Stomach (tissue), 9 donors: ENCODE data around the gene PCED1B. TPM values are rescaled to one million over a fixed set of nuclear protein-coding genes. Genes with fewer than 3 reads are reported as not detected.
A peak's percentile ranks its signal among the peaks of the same experiment; 100 is the strongest.
"Not testable (repeated sequence)": the region's sequence is repeated elsewhere in the genome, so short reads cannot be mapped to it uniquely, and the experiment has no call there.

Experiments
- DNase-seq, 2 donors: peaks; one replicate each; pipeline versions ENCODE4 v3.0.0 to v3.0.0-alpha.2; 2013 to 2019
- H3K27ac ChIP-seq, 5 donors: fragments of 200-600 bp in 4 of 5; sonication (generic) in 4 of 5; one replicate each; pipeline ENCODE4 v1.5.1; 2013 to 2019; ENCODE audit warnings: mild to moderate bottlenecking in 1 of 5, moderate library complexity in 1 of 5
- H3K27me3 ChIP-seq, 3 donors: fragments of 200-600 bp; sonication (generic); one replicate each; pipeline ENCODE4 v1.5.1; 2017 to 2019; ENCODE audit warnings: mixed run types in 1 of 3
- H3K36me3 ChIP-seq, 4 donors: fragments of 200-600 bp; sonication (generic); 1 replicate in 3 of 4; 2 replicates in 1 of 4; pipeline ENCODE4 v1.5.1; 2016 to 2019
- H3K4me1 ChIP-seq, 4 donors: fragments of 200-600 bp; sonication (generic); one replicate each; pipeline ENCODE4 v1.5.1; 2016 to 2019
- H3K4me3 ChIP-seq, 4 donors: fragments of 200-600 bp; sonication (generic) in 3 of 4; one replicate each; pipeline ENCODE4 v1.5.1; 2016 to 2019; ENCODE audit warnings: mild to moderate bottlenecking in 1 of 4
- H3K9me3 ChIP-seq, 4 donors: fragments of 200-600 bp; sonication (generic); one replicate each; pipeline ENCODE4 v1.5.1; 2016 to 2019
- CTCF ChIP-seq, 7 experiments: fragments of 450-650 bp in 4 of 7; fragments of 200-600 bp in 3 of 7; sonication (generic) in 3 of 7; IDR thresholded peaks; one replicate each; pipeline ENCODE4 v1.5.1; 2016 to 2019; ENCODE audit warnings: antibody characterized with exemption in 7 of 7, control low read depth in 2 of 7, mild to moderate bottlenecking in 1 of 7
- EP300 ChIP-seq: sonication (generic); formaldehyde crosslinking; IDR thresholded peaks from one replicate; pipeline ENCODE4 v1.6.1; 2017; ENCODE audit warnings: antibody characterized with exemption
- POLR2A ChIP-seq, 4 donors: fragments of 450-650 bp; IDR thresholded peaks; one replicate each; pipeline ENCODE4 v1.6.1; 2016; ENCODE audit warnings: antibody characterized with exemption in 4 of 4, control low read depth in 2 of 4, mild to moderate bottlenecking in 1 of 4, moderate library complexity in 1 of 4
- POLR2AphosphoS5 ChIP-seq, 3 donors: sonication (generic); formaldehyde crosslinking; IDR thresholded peaks; one replicate each; pipeline ENCODE4 v1.6.1; 2016; ENCODE audit warnings: antibody characterized with exemption in 3 of 3
- WGBS, 5 donors: extraction: QIAGEN DNeasy Blood & Tissue Kit in 3 of 5; methylation state at CpG; one replicate each; pipeline versions ENCODE4 v1.1.5 to v1.1.7; 2013 to 2018; 5-methylcytosine and 5-hydroxymethylcytosine counted together
- intact Hi-C: fragments of 100-400 bp; cut with DNase I; formaldehyde crosslinking; loops from one replicate; pipeline ENCODE4 v1.15.1; 2023; ENCODE audit warnings: low total_unique reads
- polyA plus RNA-seq, 3 donors: library from polyadenylated mRNA; stranded (reverse); fragments of 200-250 nt; gene quantifications; one replicate each; pipeline ENCODE4 v1.2.3, GENCODE V29; 2013
- total RNA-seq, 5 donors: library from RNA; depleted of rRNA; stranded (reverse); fragments of >200 nt; gene quantifications; one replicate each; pipeline versions ENCODE4 v1.1.0 to v1.2.3, GENCODE V29; 2014 to 2016
- donor health status: healthy with polysubstance abuse.
- donor health status: Bipolar disorder and iron deficiency.
- donor health status: healthy.

PCED1B gene
- total and polyA plus RNA-seq, 8 donors: 0.73 to 7.6 (median 2.4) TPM; not detected in 1

DNA sequence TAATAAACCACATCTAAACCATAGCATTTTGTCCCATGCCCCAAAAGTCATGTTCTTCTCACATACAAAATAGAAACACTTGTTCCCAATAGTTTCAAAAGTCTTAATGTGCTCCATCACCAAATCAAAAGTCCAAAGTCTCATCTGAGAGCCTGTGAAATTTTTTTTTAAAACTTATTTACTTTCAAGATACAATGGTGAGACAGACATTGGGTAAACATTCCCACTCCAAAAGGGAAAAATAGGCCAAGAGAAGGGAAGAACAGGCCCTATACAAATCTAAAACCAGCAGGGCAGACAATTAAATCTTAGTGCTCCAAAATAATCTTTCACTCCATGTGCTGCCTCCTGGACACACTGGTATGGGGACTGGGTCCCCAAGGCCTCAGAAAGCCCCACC, 84.7 kb downstream of the PCED1B start:
- H3K27me3 ChIP-seq: no peaks in the 10 kb centered on the region
- H3K4me3 ChIP-seq: no peak overlapping the region
- H3K36me3 ChIP-seq: no peaks in the 10 kb centered on the region
- peak overlapping the region in 2 of 5 donors; percentile 52 to 55 for H3K27ac ChIP-seq
- intact Hi-C loops: no loop called here
- DNase-seq: no peak
- peaks cover 0 to 11% (median 0%) of the 10 kb centered on the region in 4 donors for H3K4me1 ChIP-seq
- no peaks in the 10 kb centered on the region for H3K9me3 ChIP-seq
- TF ChIP-seq POLR2A (IDR thresholded peaks at IDR 0.05): no peak
- TF ChIP-seq CTCF (IDR thresholded peaks at IDR 0.05): no peak
- TF ChIP-seq EP300: no peak
- TF ChIP-seq POLR2AphosphoS5 (IDR thresholded peaks at IDR 0.05): no peak

- no peak for TF ChIP-seq EP300
- TF ChIP-seq POLR2AphosphoS5 (IDR thresholded peaks at IDR 0.05): no peak
- no peak for TF ChIP-seq CTCF (IDR thresholded peaks at IDR 0.05)
- no peak for TF ChIP-seq POLR2A (IDR thresholded peaks at IDR 0.05)
- Histone ChIP-seq H3K9me3 (no peaks in the 10 kb centered on the region), H3K27me3 (no peaks in the 10 kb centered on the region), H3K27ac (peak overlapping the region in 1 of 5 donors; percentile 52), H3K4me3 (no peak overlapping the region), H3K4me1 (peaks cover 0 to 11% (median 0%) of the 10 kb centered on the region in 4 donors), H3K36me3 (no peaks in the 10 kb centered on the region)
- 93 to 94% (median 93%) methylated on average over 2 of the region's 2 CpGs for WGBS, 5 donors
- no peak for DNase-seq
- intact Hi-C loops: no loop called here
Observed at GRCh38 chr12:47164724-47165439, 85.5 kb downstream of the PCED1B start.

DNA sequence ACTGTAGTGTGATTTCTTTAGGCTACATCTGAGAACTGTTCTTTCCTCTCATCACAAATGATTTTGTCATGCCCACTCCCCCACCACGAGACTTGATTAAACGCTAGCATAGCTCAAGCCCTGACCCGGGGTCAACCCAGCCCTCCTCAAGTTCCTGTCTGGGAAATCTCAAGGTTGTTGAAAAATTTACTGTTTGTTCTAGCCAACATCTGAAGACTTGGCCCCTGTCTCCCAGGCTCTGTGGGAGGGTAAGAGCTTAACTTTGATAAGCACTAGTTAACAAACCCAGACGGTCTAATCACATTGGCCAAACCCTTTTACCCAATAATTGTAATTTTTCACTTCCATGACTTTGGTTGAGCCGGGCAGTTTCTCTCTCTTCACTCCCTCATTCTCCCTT, 86.5 kb downstream of the PCED1B start:
- TF ChIP-seq CTCF (IDR thresholded peaks at IDR 0.05) (no peak), POLR2A (IDR thresholded peaks at IDR 0.05) (no peak), EP300 (no peak), POLR2AphosphoS5 (IDR thresholded peaks at IDR 0.05) (no peak)
- H3K27ac ChIP-seq: no peak overlapping the region
- H3K4me1 ChIP-seq: peaks cover 0 to 11% (median 0%) of the 10 kb centered on the region in 4 donors
- no peak overlapping the region for H3K4me3 ChIP-seq
- intact Hi-C loops: no loop called here
- H3K36me3 ChIP-seq: no peaks in the 10 kb centered on the region
- WGBS, 5 donors: 24 to 36% (median 29%) methylated on average over 5 of the region's 5 CpGs
- no peak for DNase-seq
- no peaks in the 10 kb centered on the region for H3K9me3 ChIP-seq
- no peaks in the 10 kb centered on the region for H3K27me3 ChIP-seq

DNA sequence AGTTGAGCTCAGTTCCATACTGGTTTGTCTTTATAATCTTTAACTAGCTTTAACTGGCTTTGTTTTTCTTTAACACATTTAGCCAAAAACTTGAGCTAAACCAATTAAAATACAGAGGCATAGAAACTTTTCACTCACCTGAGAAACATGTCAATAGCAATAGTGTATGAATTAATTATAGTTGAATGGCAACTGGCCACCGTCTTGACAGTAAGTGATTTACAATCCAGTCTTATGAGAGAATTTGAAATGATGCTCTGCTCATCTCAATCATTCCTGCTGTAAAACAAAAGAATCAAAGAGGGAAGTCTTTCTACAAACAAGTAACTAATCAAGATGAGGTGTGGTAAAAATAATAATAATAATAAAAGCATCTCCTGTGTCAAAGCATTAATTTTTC, 86.9 kb downstream of the PCED1B start:
- no peak overlapping the region for H3K4me3 ChIP-seq
- intact Hi-C loops: no loop called here
- no peak for TF ChIP-seq POLR2AphosphoS5 (IDR thresholded peaks at IDR 0.05)
- no peak for TF ChIP-seq POLR2A (IDR thresholded peaks at IDR 0.05)
- no peaks in the 10 kb centered on the region for H3K36me3 ChIP-seq
- 0 to 97% (median 70%) methylated on average over 1 of the region's 1 CpG for WGBS, 5 donors
- no peak overlapping the region for H3K27ac ChIP-seq
- no peaks in the 10 kb centered on the region for H3K27me3 ChIP-seq
- peaks cover 0 to 11% (median 0%) of the 10 kb centered on the region in 4 donors for H3K4me1 ChIP-seq
- DNase-seq: no peak
- H3K9me3 ChIP-seq: no peaks in the 10 kb centered on the region

GRCh38 chr12:47170281-47170680, 90.9 kb downstream of the PCED1B start:
- not testable (repeated sequence) for H3K27me3 ChIP-seq
- WGBS, 5 donors: 88 to 98% (median 94%) methylated on average over 16 of the region's 16 CpGs

More at GRCh38 chr12:47170281-47170680, 90.9 kb downstream of the PCED1B start:
- DNase-seq, H3K9me3 ChIP-seq, H3K4me3 ChIP-seq, H3K4me1 ChIP-seq, H3K36me3 ChIP-seq, H3K27ac ChIP-seq, intact Hi-C loops: not testable (repeated sequence)
